ENCODE results near the gene SBNO2. TPM values are rescaled to one million over a fixed set of nuclear protein-coding genes. Genes with fewer than 3 reads are reported as not detected.
A peak's percentile ranks its signal among the peaks of the same experiment; 100 is the strongest.

Gene SBNO2
- total and polyA plus RNA-seq, 4 donors = 2.2 to 25.0 (median 15.0) TPM

GRCh38 chr19:1168572-1169410 is 5.3 kb downstream of the SBNO2 start:
- 42% methylated on average over 50 of the region's 50 CpGs for WGBS
- peak overlapping the region; percentile 20 to 53 (median 26) for H3K4me3 ChIP-seq (ENCODE audit: low read depth in 1 of 3, low read length in 3 of 3)
- H3K4me1 ChIP-seq (ENCODE audit: control insufficient read depth in 4 of 4, insufficient read depth in 4 of 4, low read length in 3 of 4) = peaks cover 26 to 65% (median 46%) of the 10 kb centered on the region in 4 donors
- peak overlapping the region; percentile 88 to 92 for H3K27ac ChIP-seq (ENCODE audit: low read depth in 1 of 2, low read length in 2 of 2)
- no peak for DNase-seq (ENCODE audit: low spot score)
- no peaks in the 10 kb centered on the region for H3K27me3 ChIP-seq (ENCODE audit: control insufficient read depth in 4 of 4, insufficient read depth in 4 of 4, low read length in 3 of 4)
- peaks cover 0 to 1% (median 0%) of the 10 kb centered on the region in 4 donors for H3K36me3 ChIP-seq (ENCODE audit: control insufficient read depth in 4 of 4, insufficient read depth in 3 of 4, low read depth in 1 of 4, low read length in 3 of 4)
- H3K9ac ChIP-seq (ENCODE audit: low read depth in 1 of 2, low read length in 2 of 2) = peak overlapping the region; percentile 8 to 31
- peak in 1 of 2 donors; percentile 69 for TF ChIP-seq GABPA (IDR thresholded peaks at IDR 0.05 in 1 of 2, conservative IDR thresholded peaks at IDR 0.05 in 1 of 2)
- TF ChIP-seq HNF4G (IDR thresholded peaks at IDR 0.05) = no peak
- TF ChIP-seq JUND (IDR thresholded peaks at IDR 0.05) = peak in 1 of 2 donors; percentile 15
- no peak for TF ChIP-seq FOXA2 (IDR thresholded peaks at IDR 0.05)
- TF ChIP-seq MAX (IDR thresholded peaks at IDR 0.05) = no peak
- TF ChIP-seq RAD21 (IDR thresholded peaks at IDR 0.05) = peak in 1 of 2 donors; percentile 49
- no peak for TF ChIP-seq FOXA1 (IDR thresholded peaks at IDR 0.05)
- peak; percentile 63 for TF ChIP-seq NR2F2 (IDR thresholded peaks at IDR 0.05)
- TF ChIP-seq YY1 (IDR thresholded peaks at IDR 0.05) = peak; percentile 76
- peak; percentile 70 for TF ChIP-seq SP1 (IDR thresholded peaks at IDR 0.05)
- TF ChIP-seq HNF4A (conservative IDR thresholded peaks at IDR 0.05) = peak; percentile 71
- TF ChIP-seq RXRA (IDR thresholded peaks at IDR 0.05) = peak; percentile 83 to 86
- no peak for TF ChIP-seq TAF1 (conservative IDR thresholded peaks at IDR 0.05)
- H3K9me3 ChIP-seq (ENCODE audit: control insufficient read depth in 4 of 4, low read length in 3 of 4) = no peaks in the 10 kb centered on the region

- H3K27me3 ChIP-seq (ENCODE audit: control insufficient read depth in 4 of 4, insufficient read depth in 4 of 4, low read length in 3 of 4) = no peaks in the 10 kb centered on the region
- no peaks in the 10 kb centered on the region for H3K9me3 ChIP-seq (ENCODE audit: control insufficient read depth in 4 of 4, low read length in 3 of 4)
- WGBS = 84% methylated on average over 35 of the region's 35 CpGs
- TF ChIP-seq HNF4G (IDR thresholded peaks at IDR 0.05) (no peak), TAF1 (conservative IDR thresholded peaks at IDR 0.05) (no peak), HNF4A (conservative IDR thresholded peaks at IDR 0.05) (no peak), ATF3 (IDR thresholded peaks at IDR 0.05) (no peak), MAX (IDR thresholded peaks at IDR 0.05) (no peak)
- no peak for DNase-seq (ENCODE audit: low spot score)
- H3K9ac ChIP-seq (ENCODE audit: low read depth in 1 of 2, low read length in 2 of 2) = no peak overlapping the region
- H3K27ac ChIP-seq (ENCODE audit: low read depth in 1 of 2, low read length in 2 of 2) = peak overlapping the region; percentile 88 to 92
- H3K36me3 ChIP-seq (ENCODE audit: control insufficient read depth in 4 of 4, insufficient read depth in 3 of 4, low read depth in 1 of 4, low read length in 3 of 4) = peaks cover 0 to 1% (median 0%) of the 10 kb centered on the region in 4 donors
- peak overlapping the region in 1 of 3 donors; percentile 53 for H3K4me3 ChIP-seq (ENCODE audit: low read depth in 1 of 3, low read length in 3 of 3)
- peaks cover 26 to 71% (median 48%) of the 10 kb centered on the region in 4 donors for H3K4me1 ChIP-seq (ENCODE audit: control insufficient read depth in 4 of 4, insufficient read depth in 4 of 4, low read length in 3 of 4)
Observed at GRCh38 chr19:1167687-1168571, 6.1 kb downstream of the SBNO2 start.

- Histone ChIP-seq H3K4me1 (ENCODE audit: control insufficient read depth in 4 of 4, insufficient read depth in 4 of 4, low read length in 3 of 4) (peaks cover 26 to 66% (median 47%) of the 10 kb centered on the region in 4 donors), H3K9ac (ENCODE audit: low read depth in 1 of 2, low read length in 2 of 2) (no peak overlapping the region), H3K27me3 (ENCODE audit: control insufficient read depth in 4 of 4, insufficient read depth in 4 of 4, low read length in 3 of 4) (no peaks in the 10 kb centered on the region), H3K9me3 (ENCODE audit: control insufficient read depth in 4 of 4, low read length in 3 of 4) (no peaks in the 10 kb centered on the region), H3K27ac (ENCODE audit: low read depth in 1 of 2, low read length in 2 of 2) (peak overlapping the region in 1 of 2 donors; percentile 88), H3K36me3 (ENCODE audit: control insufficient read depth in 4 of 4, insufficient read depth in 3 of 4, low read depth in 1 of 4, low read length in 3 of 4) (peaks cover 0 to 1% (median 0%) of the 10 kb centered on the region in 4 donors), H3K4me3 (ENCODE audit: low read depth in 1 of 3, low read length in 3 of 3) (no peak overlapping the region)
- 82% methylated on average over 33 of the region's 33 CpGs for WGBS
- no peak for DNase-seq (ENCODE audit: low spot score)
- TF ChIP-seq GABPA (IDR thresholded peaks at IDR 0.05 in 1 of 2, conservative IDR thresholded peaks at IDR 0.05 in 1 of 2) (no peak), HNF4G (IDR thresholded peaks at IDR 0.05) (no peak), FOXA2 (IDR thresholded peaks at IDR 0.05) (no peak), FOXA1 (IDR thresholded peaks at IDR 0.05) (no peak), TAF1 (conservative IDR thresholded peaks at IDR 0.05) (no peak), CTCF (IDR thresholded peaks at IDR 0.05; ENCODE audit: low read depth, low read length, missing input control) (no peak), EGR1 (IDR thresholded peaks at IDR 0.05; ENCODE audit: low read depth in 2 of 2) (no peak), ATF3 (IDR thresholded peaks at IDR 0.05) (no peak), SP1 (IDR thresholded peaks at IDR 0.05) (no peak)
Observed at GRCh38 chr19:1166872-1167573, 7.0 kb downstream of the SBNO2 start.

Measured in liver (tissue), 9 donors.